Mesendoderm (in vitro differentiated cells): ENCODE measurements around the gene CBX6.
A peak's percentile ranks its signal among the peaks of the same experiment; 100 is the strongest.

Experiments
- DNase-seq: peaks from one replicate; pipeline ENCODE4 v3.0.0; 2013
- H2AK5ac ChIP-seq: 2 replicates; pipeline ENCODE4 v1.6.1; 2013; ENCODE audit warnings: low read length, inconsistent platforms
- H2BK120ac ChIP-seq: 2 replicates; pipeline ENCODE4 v1.6.1; 2013; ENCODE audit warnings: low read depth, mild to moderate bottlenecking, low read length, moderate library complexity, mixed read lengths
- H2BK15ac ChIP-seq: replicated peaks from 2 replicates; pipeline ENCODE4 v1.6.1; 2013; ENCODE audit warnings: low read depth, mild to moderate bottlenecking, moderate library complexity
- H2BK5ac ChIP-seq: 2 replicates; pipeline ENCODE4 v1.6.1; 2013; ENCODE audit warnings: low read length, inconsistent platforms
- H3K18ac ChIP-seq: 2 replicates; pipeline ENCODE4 v1.6.1; 2013; ENCODE audit warnings: mild to moderate bottlenecking, low read length, mixed read lengths
- H3K23ac ChIP-seq: one replicate; pipeline ENCODE4 v1.6.1; 2013; ENCODE audit warnings: low read length
- H3K27ac ChIP-seq: 2 replicates; pipeline ENCODE4 v1.5.1; 2013; ENCODE audit warnings: low read depth, mild to moderate bottlenecking, inconsistent platforms, low read length, moderate library complexity
- H3K27me3 ChIP-seq: 2 replicates; pipeline ENCODE4 v1.6.1; 2013; ENCODE audit warnings: low read length, control low read depth, mild to moderate bottlenecking, inconsistent platforms; ENCODE audit not compliant: insufficient read depth, poor library complexity
- H3K36me3 ChIP-seq: 2 replicates; pipeline ENCODE4 v1.6.1; 2013; ENCODE audit warnings: low read length, inconsistent platforms; ENCODE audit not compliant: control insufficient read depth, insufficient read depth
- H3K4ac ChIP-seq: one replicate; pipeline ENCODE4 v1.6.1; 2013; ENCODE audit warnings: low read depth, mild to moderate bottlenecking, low read length, moderate library complexity
- H3K4me1 ChIP-seq: 2 replicates; pipeline ENCODE4 v1.6.1; 2013; ENCODE audit warnings: low read depth, low read length, inconsistent platforms; ENCODE audit not compliant: control insufficient read depth
- H3K4me2 ChIP-seq: 2 replicates; pipeline ENCODE4 v1.6.1; 2013; ENCODE audit warnings: low read length
- H3K4me3 ChIP-seq: 2 replicates; pipeline ENCODE4 v1.5.1; 2013; ENCODE audit warnings: mild to moderate bottlenecking, low read length
- H3K56ac ChIP-seq: one replicate; pipeline ENCODE4 v1.6.1; 2013; ENCODE audit warnings: low read length
- H3K79me1 ChIP-seq: 2 replicates; pipeline ENCODE4 v1.6.1; 2013; ENCODE audit warnings: low read length, inconsistent platforms
- H3K79me2 ChIP-seq: 2 replicates; pipeline ENCODE4 v1.6.1; 2013; ENCODE audit warnings: mild to moderate bottlenecking, low read length; ENCODE audit not compliant: control insufficient read depth, insufficient read depth
- H3K9ac ChIP-seq: 2 replicates; pipeline ENCODE4 v1.6.1; 2013; ENCODE audit warnings: low read length, inconsistent platforms
- H4K5ac ChIP-seq: one replicate; pipeline ENCODE4 v1.6.1; 2013; ENCODE audit warnings: low read length
- H4K8ac ChIP-seq: one replicate; pipeline ENCODE4 v1.6.1; 2013; ENCODE audit warnings: low read depth, mild to moderate bottlenecking, control low read depth, low read length, moderate library complexity
- WGBS: extraction: QIAGEN DNeasy Blood & Tissue Kit; methylation state at CpG from one replicate; pipeline ENCODE4 v1.1.7; 2013; ENCODE audit warnings: low lambda C conversion rate, missing lambda C conversion rate; ENCODE audit not compliant: insufficient coverage; ENCODE audit errors: extremely low coverage; 5-methylcytosine and 5-hydroxymethylcytosine counted together

CBX6 gene

GRCh38 chr22:38868886-38869381 lies 3.1 kb downstream of the CBX6 start:
- no peak overlapping the region for H2BK120ac ChIP-seq
- no peak overlapping the region for H3K4me2 ChIP-seq
- peaks cover 5% of the 10 kb centered on the region for H3K4me1 ChIP-seq
- H2AK5ac ChIP-seq: no peak overlapping the region
- no peak overlapping the region for H3K4me3 ChIP-seq
- H3K4ac ChIP-seq: no peak overlapping the region
- H3K36me3 ChIP-seq: peaks cover 2% of the 10 kb centered on the region
- peaks cover 2% of the 10 kb centered on the region for H3K79me2 ChIP-seq
- no peak overlapping the region for H3K27ac ChIP-seq
- H3K18ac ChIP-seq: no peak overlapping the region
- no peaks in the 10 kb centered on the region for H3K27me3 ChIP-seq
- H3K23ac ChIP-seq: no peak overlapping the region
- no peak overlapping the region for H2BK15ac ChIP-seq
- DNase-seq: peak; percentile 81
- no peak overlapping the region for H4K5ac ChIP-seq
- peaks cover 7% of the 10 kb centered on the region for H3K79me1 ChIP-seq
- H3K56ac ChIP-seq: no peak overlapping the region
- no peak overlapping the region for H4K8ac ChIP-seq
- no CpG with 5 or more reads among the region's 8 CpGs for WGBS
- H3K9ac ChIP-seq: no peak overlapping the region
- no peak overlapping the region for H2BK5ac ChIP-seq

GRCh38 chr22:38868286-38868721 lies 3.7 kb downstream of the CBX6 start:
- no peak overlapping the region for H3K9ac ChIP-seq
- no peak overlapping the region for H2BK5ac ChIP-seq
- no peak overlapping the region for H4K8ac ChIP-seq
- H3K56ac ChIP-seq: no peak overlapping the region
- no peak overlapping the region for H2BK120ac ChIP-seq
- H2BK15ac ChIP-seq: no peak overlapping the region
- no peak overlapping the region for H3K18ac ChIP-seq
- H3K79me2 ChIP-seq: peaks cover 2% of the 10 kb centered on the region
- no peak overlapping the region for H4K5ac ChIP-seq
- no peak overlapping the region for H3K23ac ChIP-seq
- no peak overlapping the region for H2AK5ac ChIP-seq
- H3K4me3 ChIP-seq: no peak overlapping the region
- peaks cover 2% of the 10 kb centered on the region for H3K36me3 ChIP-seq
- H3K4me1 ChIP-seq: peaks cover 3% of the 10 kb centered on the region
- no peak overlapping the region for H3K4ac ChIP-seq
- DNase-seq: no peak
- WGBS: no CpG with 5 or more reads among the region's 8 CpGs
- no peak overlapping the region for H3K4me2 ChIP-seq
- no peak overlapping the region for H3K27ac ChIP-seq
- no peaks in the 10 kb centered on the region for H3K27me3 ChIP-seq
- H3K79me1 ChIP-seq: peaks cover 7% of the 10 kb centered on the region

GRCh38 chr22:38867471-38868285 lies 4.3 kb downstream of the CBX6 start:
- Histone ChIP-seq H3K23ac (no peak overlapping the region), H3K56ac (no peak overlapping the region), H2BK5ac (no peak overlapping the region), H3K4me2 (no peak overlapping the region), H3K27me3 (no peaks in the 10 kb centered on the region), H3K27ac (no peak overlapping the region), H2AK5ac (no peak overlapping the region), H3K36me3 (peaks cover 2% of the 10 kb centered on the region), H3K4me1 (peaks cover 2% of the 10 kb centered on the region), H2BK120ac (no peak overlapping the region), H2BK15ac (no peak overlapping the region), H3K79me1 (peaks cover 7% of the 10 kb centered on the region), H4K8ac (no peak overlapping the region), H3K18ac (no peak overlapping the region), H3K4me3 (no peak overlapping the region), H3K79me2 (peaks cover 2% of the 10 kb centered on the region), H3K4ac (no peak overlapping the region), H4K5ac (no peak overlapping the region), H3K9ac (no peak overlapping the region)
- WGBS: no CpG with 5 or more reads among the region's 18 CpGs
- no peak for DNase-seq

- no peak overlapping the region for H3K9ac ChIP-seq
- peaks cover 2% of the 10 kb centered on the region for H3K79me2 ChIP-seq
- H4K8ac ChIP-seq: no peak overlapping the region
- H3K27ac ChIP-seq: no peak overlapping the region
- no peak overlapping the region for H3K23ac ChIP-seq
- H3K4ac ChIP-seq: no peak overlapping the region
- H3K36me3 ChIP-seq: peaks cover 2% of the 10 kb centered on the region
- H2BK15ac ChIP-seq: no peak overlapping the region
- H2BK120ac ChIP-seq: no peak overlapping the region
- H3K4me2 ChIP-seq: no peak overlapping the region
- peaks cover 7% of the 10 kb centered on the region for H3K79me1 ChIP-seq
- H4K5ac ChIP-seq: no peak overlapping the region
- H3K4me1 ChIP-seq: peaks cover 2% of the 10 kb centered on the region
- H3K56ac ChIP-seq: no peak overlapping the region
- no peak overlapping the region for H3K18ac ChIP-seq
- H3K4me3 ChIP-seq: no peak overlapping the region
- H2BK5ac ChIP-seq: no peak overlapping the region
- H2AK5ac ChIP-seq: no peak overlapping the region
- H3K27me3 ChIP-seq: no peaks in the 10 kb centered on the region
- WGBS: no CpG with 5 or more reads among the region's 13 CpGs
- no peak for DNase-seq
Observed at GRCh38 chr22:38867124-38867455, 4.9 kb downstream of the CBX6 start.

GRCh38 chr22:38866399-38867123 lies 5.5 kb downstream of the CBX6 start:
- no peaks in the 10 kb centered on the region for H3K27me3 ChIP-seq
- no peak overlapping the region for H3K18ac ChIP-seq
- no CpG with 5 or more reads among the region's 75 CpGs for WGBS
- no peak overlapping the region for H3K9ac ChIP-seq
- peaks cover 2% of the 10 kb centered on the region for H3K36me3 ChIP-seq
- H2BK15ac ChIP-seq: no peak overlapping the region
- H3K56ac ChIP-seq: no peak overlapping the region
- H3K4me1 ChIP-seq: peaks cover 2% of the 10 kb centered on the region
- no peak overlapping the region for H3K4ac ChIP-seq
- no peak overlapping the region for H4K5ac ChIP-seq
- no peak overlapping the region for H4K8ac ChIP-seq
- no peak overlapping the region for H2AK5ac ChIP-seq
- H3K79me1 ChIP-seq: peaks cover 7% of the 10 kb centered on the region
- no peak overlapping the region for H3K23ac ChIP-seq
- H3K79me2 ChIP-seq: peaks cover 2% of the 10 kb centered on the region
- H3K27ac ChIP-seq: no peak overlapping the region
- H2BK120ac ChIP-seq: no peak overlapping the region
- H3K4me2 ChIP-seq: no peak overlapping the region
- no peak overlapping the region for H2BK5ac ChIP-seq
- peak; percentile 49 for DNase-seq
- no peak overlapping the region for H3K4me3 ChIP-seq
